HFF-Myc (cell line): Measurements from ENCODE around the gene OR51L1.

Experiments used
- DNase-seq: peaks from one replicate; pipeline ENCODE4 v3.0.0-alpha.2; 2011; ENCODE audit warnings: low read depth; ENCODE audit errors: extremely low read depth
- H3K4me3 ChIP-seq: replicated peaks from 2 replicates; pipeline ENCODE4 v1.5.1; 2011; ENCODE audit warnings: low read depth, mild to moderate bottlenecking, control low read depth, low read length
- CTCF ChIP-seq: IDR thresholded peaks from 2 replicates; pipeline ENCODE4 v1.5.1; 2012; ENCODE audit warnings: mild to moderate bottlenecking, low read depth, low read length, control low read depth; ENCODE audit errors: missing control alignments

Gene OR51L1

GRCh38 chr11:5011254-5011653 is 16.6 kb downstream of the OR51L1 start:
- no peak for TF ChIP-seq CTCF
- H3K4me3 ChIP-seq, result no peak overlapping the region
- no peak for DNase-seq

- no peak overlapping the region for H3K4me3 ChIP-seq
- DNase-seq, result no peak
- TF ChIP-seq CTCF, result no peak
Observed at GRCh38 chr11:5013012-5013411, 18.4 kb downstream of the OR51L1 start.

GRCh38 chr11:5021996-5022395 is 27.3 kb downstream of the OR51L1 start:
- DNase-seq, result no peak
- no peak for TF ChIP-seq CTCF

GRCh38 chr11:5036669-5037068 is 42.0 kb downstream of the OR51L1 start:
- no peak for DNase-seq
- TF ChIP-seq CTCF, result no peak
- no peak overlapping the region for H3K4me3 ChIP-seq

More at GRCh38 chr11:5021996-5022395, 27.3 kb downstream of the OR51L1 start:
- H3K4me3 ChIP-seq, result no peak overlapping the region

- no peak for TF ChIP-seq CTCF
- DNase-seq, result no peak
- no peak overlapping the region for H3K4me3 ChIP-seq
Observed at GRCh38 chr11:5037926-5038325, 43.3 kb downstream of the OR51L1 start.

GRCh38 chr11:5038341-5038740 is 43.7 kb downstream of the OR51L1 start:
- no peak for DNase-seq
- TF ChIP-seq CTCF, result no peak
- no peak overlapping the region for H3K4me3 ChIP-seq

- no peak for TF ChIP-seq CTCF
- no peak overlapping the region for H3K4me3 ChIP-seq
- DNase-seq, result no peak
Observed at GRCh38 chr11:5040876-5041275, 46.2 kb downstream of the OR51L1 start.
